ENCODE measurements around the gene KRTAP5-5. TPM values are rescaled to one million over a fixed set of nuclear protein-coding genes. Genes with fewer than 3 reads are reported as not detected.

Gene KRTAP5-5
- total RNA-seq, 2 donors from 2014 or later: not detected

GRCh38 chr11:1655168-1656060 lies 25.8 kb downstream of the KRTAP5-5 start:
- WGBS: 54% methylated on average over 24 of the region's 26 CpGs

GRCh38 chr11:1656061-1656441 lies 26.5 kb downstream of the KRTAP5-5 start:
- WGBS: 77% methylated on average over 9 of the region's 9 CpGs
- H3K4me3 ChIP-seq: no peak overlapping the region
- no peaks in the 10 kb centered on the region for H3K9me3 ChIP-seq
- no peaks in the 10 kb centered on the region for H3K36me3 ChIP-seq
- DNase-seq (ENCODE audit: low spot score): no peak
- no peaks in the 10 kb centered on the region for H3K27me3 ChIP-seq (replicated peaks; ENCODE audit: insufficient read depth)
- no peak overlapping the region for H3K27ac ChIP-seq
- H3K4me1 ChIP-seq (replicated peaks): no peaks in the 10 kb centered on the region
- intact Hi-C loops (cut with DNase I): loop anchor here (10.0 kb wide), 1 partner anchor 499 kb away; no protein-coding TSS in a partner anchor
- TF ChIP-seq POLR2AphosphoS5 (IDR thresholded peaks at IDR 0.05): no peak
- TF ChIP-seq POLR2A (IDR thresholded peaks at IDR 0.05): no peak
- TF ChIP-seq CTCF (IDR thresholded peaks at IDR 0.05): no peak

More at GRCh38 chr11:1655168-1656060, 25.8 kb downstream of the KRTAP5-5 start:
- H3K27me3 ChIP-seq (replicated peaks; ENCODE audit: insufficient read depth): no peaks in the 10 kb centered on the region
- TF ChIP-seq POLR2A (IDR thresholded peaks at IDR 0.05) (no peak), POLR2AphosphoS5 (IDR thresholded peaks at IDR 0.05) (no peak), CTCF (IDR thresholded peaks at IDR 0.05) (no peak)
- H3K4me3 ChIP-seq: no peak overlapping the region
- H3K36me3 ChIP-seq: no peaks in the 10 kb centered on the region
- H3K4me1 ChIP-seq (replicated peaks): no peaks in the 10 kb centered on the region
- H3K27ac ChIP-seq: no peak overlapping the region
- intact Hi-C loops (cut with DNase I): loop anchor here (10.0 kb wide), 1 partner anchor 499 kb away; no protein-coding TSS in a partner anchor
- H3K9me3 ChIP-seq: no peaks in the 10 kb centered on the region
- no peak for DNase-seq (ENCODE audit: low spot score)

- Histone ChIP-seq H3K36me3 (no peaks in the 10 kb centered on the region), H3K9me3 (no peaks in the 10 kb centered on the region), H3K27ac (no peak overlapping the region), H3K4me3 (no peak overlapping the region), H3K27me3 (replicated peaks; ENCODE audit: insufficient read depth) (no peaks in the 10 kb centered on the region), H3K4me1 (replicated peaks) (no peaks in the 10 kb centered on the region)
- no peak for TF ChIP-seq CTCF (IDR thresholded peaks at IDR 0.05)
- TF ChIP-seq POLR2AphosphoS5 (IDR thresholded peaks at IDR 0.05): no peak
- TF ChIP-seq POLR2A (IDR thresholded peaks at IDR 0.05): no peak
- intact Hi-C loops (cut with DNase I): loop anchor here (10.0 kb wide), 1 partner anchor 498 kb away; no protein-coding TSS in a partner anchor
- no peak for DNase-seq (ENCODE audit: low spot score)
- WGBS: 86% methylated on average over 7 of the region's 7 CpGs
These were observed 27.1 kb downstream of the KRTAP5-5 start for GRCh38 chr11:1656670-1657069.

DNA sequence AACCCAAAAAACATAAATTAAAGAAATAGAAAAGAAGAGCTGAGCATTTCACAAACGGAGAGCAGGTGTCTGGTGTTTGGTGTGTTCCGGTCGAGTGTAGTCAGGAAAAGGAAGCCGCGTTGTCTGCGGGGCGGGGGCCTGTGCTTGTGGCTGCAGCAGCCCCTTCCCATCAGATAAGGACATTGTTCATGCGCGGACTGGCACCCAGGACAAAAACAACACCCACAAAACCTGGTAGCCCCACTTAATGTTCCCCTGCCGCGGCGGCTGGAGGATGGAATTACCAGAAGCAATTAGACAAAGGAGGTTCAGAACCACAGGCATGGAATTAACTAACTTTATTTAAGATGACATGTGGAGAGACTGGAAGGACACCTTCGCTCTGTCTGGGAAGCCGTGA lies 29.9 kb downstream of the KRTAP5-5 start:
- TF ChIP-seq POLR2AphosphoS5 (IDR thresholded peaks at IDR 0.05) (no peak), POLR2A (IDR thresholded peaks at IDR 0.05) (no peak), CTCF (IDR thresholded peaks at IDR 0.05) (no peak)
- WGBS: 61% methylated on average over 14 of the region's 14 CpGs
- H3K4me1 ChIP-seq (replicated peaks): no peaks in the 10 kb centered on the region
- H3K27ac ChIP-seq: no peak overlapping the region
- no peaks in the 10 kb centered on the region for H3K9me3 ChIP-seq
- intact Hi-C loops (cut with DNase I): loop anchor here (10.0 kb wide), 1 partner anchor 495 kb away; no protein-coding TSS in a partner anchor
- H3K27me3 ChIP-seq (replicated peaks; ENCODE audit: insufficient read depth): no peaks in the 10 kb centered on the region
- no peaks in the 10 kb centered on the region for H3K36me3 ChIP-seq
- H3K4me3 ChIP-seq: no peak overlapping the region
- no peak for DNase-seq (ENCODE audit: low spot score)

Measured in prostate gland (tissue), 2 donors.